H1 (cell line): Measurements from ENCODE around the gene TLX1. TPM values are rescaled to one million over a fixed set of nuclear protein-coding genes. Genes with fewer than 3 reads are reported as not detected.

Experiments
- CTCF ChIA-PET: fragments of 300-600 bp; sonication (Branson Sonifier 250); formaldehyde crosslinking; loops from one replicate; lab custom pipeline; 2021; ENCODE audit not compliant: partially characterized antibody; lab: Charles Lee
- POLR2A ChIA-PET: fragments of 300-600 bp; sonication (Branson Sonifier 250); formaldehyde crosslinking; loops from one replicate; lab custom pipeline; 2021; ENCODE audit warnings: inconsistent platforms; ENCODE audit not compliant: partially characterized antibody; lab: Charles Lee
- DNase-seq, 2 experiments: peaks; one replicate each; pipeline versions ENCODE4 v3.0.0 to v3.0.0-alpha.2; 2010 to 2022; ENCODE audit warnings: low spot score in 2 of 2, low read depth in 1 of 2, mixed read lengths in 1 of 2
- FAIRE-seq: peaks from 2 replicates; lab custom pipeline; 2011; peaks lifted over from hg19 to GRCh38; lab: Jason Lieb, UNC
- H2AFZ ChIP-seq: 2 replicates; pipeline ENCODE4 v1.8.1; 2012; ENCODE audit warnings: low read length, inconsistent platforms
- H2AK5ac ChIP-seq: 2 replicates; pipeline ENCODE4 v1.6.1; 2013; ENCODE audit warnings: low read depth, low read length
- H2BK120ac ChIP-seq: replicated peaks from 2 replicates; pipeline ENCODE3; 2013; ENCODE audit warnings: low read depth, low read length, inconsistent platforms
- H2BK12ac ChIP-seq: 2 replicates; pipeline ENCODE4 v1.6.1; 2013; ENCODE audit warnings: low read depth, low read length
- H2BK15ac ChIP-seq: 2 replicates; pipeline ENCODE4 v1.6.1; 2013; ENCODE audit warnings: low read length
- H2BK20ac ChIP-seq: 2 replicates; pipeline ENCODE4 v1.6.1; 2013; ENCODE audit warnings: low read length
- H2BK5ac ChIP-seq: 2 replicates; pipeline ENCODE4 v1.6.1; 2013; ENCODE audit warnings: low read depth, low read length
- H3K14ac ChIP-seq: 2 replicates; pipeline ENCODE4 v1.6.1; 2013; ENCODE audit warnings: inconsistent platforms; ENCODE audit not compliant: insufficient read length
- H3K18ac ChIP-seq: 2 replicates; pipeline ENCODE4 v1.6.1; 2013; ENCODE audit warnings: low read length; ENCODE audit errors: extremely low read depth
- H3K23ac ChIP-seq: 2 replicates; pipeline ENCODE4 v1.6.1; 2013; ENCODE audit warnings: inconsistent platforms; ENCODE audit not compliant: insufficient read length
- H3K23me2 ChIP-seq: 2 replicates; pipeline ENCODE4 v1.6.1; 2013; ENCODE audit warnings: low read depth, low read length
- H3K27ac ChIP-seq: 2 replicates; pipeline ENCODE4 v1.6.1; 2011; ENCODE audit warnings: low read depth, low read length, inconsistent platforms
- H3K27me3 ChIP-seq, 4 experiments: replicated peaks in 1 of 4; 1 replicate in 1 of 4; 2 replicates in 3 of 4; pipeline versions ENCODE4 v1.6.1 to v1.8.1; 2011 to 2013; ENCODE audit warnings: low read length in 3 of 4, mild to moderate bottlenecking in 3 of 4, inconsistent platforms in 2 of 4, mixed read lengths in 2 of 4, moderate library complexity in 1 of 4; ENCODE audit not compliant: control insufficient read depth in 3 of 4, insufficient read depth in 3 of 4; ENCODE audit errors: extremely low read depth in 1 of 4
- H3K36me3 ChIP-seq, 4 experiments: 2 replicates each; pipeline versions ENCODE4 v1.6.1 to v1.8.1; 2011 to 2013; ENCODE audit warnings: mild to moderate bottlenecking in 4 of 4, low read length in 3 of 4, moderate library complexity in 2 of 4, control low read depth in 1 of 4, inconsistent platforms in 1 of 4; ENCODE audit not compliant: insufficient read depth in 4 of 4, control insufficient read depth in 2 of 4
- H3K4ac ChIP-seq: replicated peaks from 2 replicates; pipeline ENCODE3; 2013; ENCODE audit warnings: low read length, low read depth, mixed read lengths, inconsistent platforms; ENCODE audit not compliant: insufficient read length
- H3K4me1 ChIP-seq, 4 experiments: replicated peaks in 1 of 4; 1 replicate in 1 of 4; 2 replicates in 3 of 4; pipeline versions ENCODE4 v1.6.1 to v1.8.1; 2011 to 2013; ENCODE audit warnings: low read length in 3 of 4, inconsistent platforms in 2 of 4, mixed read lengths in 1 of 4; ENCODE audit not compliant: insufficient read depth in 4 of 4, control insufficient read depth in 3 of 4
- H3K4me2 ChIP-seq, 2 experiments: 2 replicates each; pipeline versions ENCODE4 v1.6.1 to v1.8.1; 2011 to 2013; ENCODE audit warnings: low read depth in 2 of 2, low read length in 2 of 2, control low read depth in 1 of 2, inconsistent platforms in 1 of 2, mild to moderate bottlenecking in 1 of 2; ENCODE audit not compliant: insufficient read depth in 1 of 2
- H3K4me3 ChIP-seq, 4 experiments: fragments of 200-600, 300-600 bp in 1 of 4; sonication (generic), shearing (Covaris generic), sonication (Bioruptor Twin) in 1 of 4; 2 replicates each; pipeline versions ENCODE4 v1.5.1 to v1.8.1; 2011 to 2016; ENCODE audit warnings: low read length in 4 of 4, low read depth in 3 of 4, control low read depth in 2 of 4, inconsistent platforms in 2 of 4, mild to moderate bottlenecking in 2 of 4, mixed read lengths in 1 of 4, moderate library complexity in 1 of 4; ENCODE audit not compliant: insufficient read depth in 2 of 4; ENCODE audit errors: extremely low read depth in 1 of 4
- H3K56ac ChIP-seq: replicated peaks from 2 replicates; pipeline ENCODE3; 2013; ENCODE audit warnings: low read depth, mild to moderate bottlenecking, mixed read lengths, low read length, inconsistent platforms; ENCODE audit not compliant: insufficient read length
- H3K79me1 ChIP-seq: 2 replicates; pipeline ENCODE4 v1.6.1; 2013; ENCODE audit warnings: low read depth, low read length, control low read depth
- H3K79me2 ChIP-seq, 2 experiments: 2 replicates each; pipeline versions ENCODE4 v1.6.1 to v1.8.1; 2012 to 2013; ENCODE audit warnings: low read length in 2 of 2, mild to moderate bottlenecking in 2 of 2, inconsistent platforms in 1 of 2; ENCODE audit not compliant: insufficient read depth in 2 of 2, control insufficient read depth in 1 of 2
- H3K9ac ChIP-seq, 4 experiments: replicated peaks in 1 of 4; 1 replicate in 1 of 4; 2 replicates in 3 of 4; pipeline versions ENCODE4 v1.6.1 to v1.8.1; 2011 to 2013; ENCODE audit warnings: low read depth in 3 of 4, low read length in 3 of 4, control low read depth in 2 of 4, mild to moderate bottlenecking in 2 of 4, moderate library complexity in 2 of 4, inconsistent platforms in 1 of 4; ENCODE audit errors: extremely low read depth in 1 of 4
- H3K9me3 ChIP-seq, 2 experiments: 2 replicates each; pipeline versions ENCODE4 v1.6.1 to v1.8.1; 2012 to 2013; ENCODE audit warnings: mild to moderate bottlenecking in 2 of 2, moderate library complexity in 2 of 2, control low read depth in 1 of 2, inconsistent platforms in 1 of 2, low read depth in 1 of 2, low read length in 1 of 2, mixed read lengths in 1 of 2; ENCODE audit not compliant: insufficient read depth in 2 of 2
- H4K20me1 ChIP-seq, 2 experiments: replicated peaks in 1 of 2; 2 replicates each; pipeline versions ENCODE3 to v1.8.1; 2011 to 2013; ENCODE audit warnings: inconsistent platforms in 2 of 2, low read length in 2 of 2, mild to moderate bottlenecking in 1 of 2; ENCODE audit not compliant: insufficient read depth in 2 of 2, control insufficient read depth in 1 of 2
- H4K5ac ChIP-seq: 2 replicates; pipeline ENCODE4 v1.6.1; 2013; ENCODE audit warnings: low read length, low read depth, mixed read lengths, inconsistent platforms; ENCODE audit not compliant: insufficient read length
- H4K8ac ChIP-seq: 2 replicates; pipeline ENCODE4 v1.8.0; 2013; ENCODE audit warnings: mild to moderate bottlenecking, moderate library complexity, low read length, inconsistent platforms; ENCODE audit not compliant: insufficient read depth; ENCODE audit errors: extremely low read depth
- H4K91ac ChIP-seq: replicated peaks from 2 replicates; pipeline ENCODE3; 2013; ENCODE audit warnings: low read length, mixed read lengths, inconsistent platforms; ENCODE audit not compliant: insufficient read length
- GTF2F1 ChIP-seq: IDR thresholded peaks from 2 replicates; pipeline ENCODE4 v1.6.1; 2012; ENCODE audit warnings: low read depth, low read length, improper control_type of control experiment, borderline replicate concordance
- SUZ12 ChIP-seq: fragments of 200-600 bp; sonication (generic); IDR thresholded peaks from 2 replicates; pipeline ENCODE4 v1.6.1; 2012; ENCODE audit warnings: mild to moderate bottlenecking, inconsistent platforms, low read length, moderate library complexity, mixed read lengths
- WGBS, 2 experiments: shearing (Covaris generic) in 1 of 2; methylation state at CpG; one replicate each; pipeline versions ENCODE4 v1.1.6 to v1.1.7; 2013 to 2015; ENCODE audit warnings: low lambda C conversion rate in 2 of 2, mixed read lengths in 2 of 2, inconsistent platforms in 1 of 2, low coverage in 1 of 2, missing lambda C conversion rate in 1 of 2; ENCODE audit not compliant: insufficient replicate concordance in 2 of 2, insufficient coverage in 1 of 2, insufficient read length in 1 of 2; ENCODE audit errors: extremely low coverage in 1 of 2, missing lambda C conversion rate in 1 of 2; 5-methylcytosine and 5-hydroxymethylcytosine counted together
- polyA plus RNA-seq, 7 experiments: library from polyadenylated mRNA; depleted of rRNA in 3 of 7; stranded (reverse) in 5 of 7; unstranded in 2 of 7; fragments of >200 nt in 5 of 7; fragments of 200-250 nt in 2 of 7; gene quantifications; 1 replicate in 5 of 7; 2 replicates in 1 of 7; 4 replicates in 1 of 7; pipeline versions ENCODE4 v1.2.1 to v1.2.3, GENCODE V29; 2011 to 2013; ENCODE audit warnings: missing spikeins in 2 of 7, mixed read lengths in 2 of 7
- total RNA-seq: library from RNA; stranded (reverse); fragmentation: NEBNext Ultra II Directional; extraction: Animal tissue kit (Norgen Biotek cat#: 25700); gene quantifications from 2 replicates; pipeline ENCODE4 v1.2.1, GENCODE V29; 2021
- TF ChIP-seq, protein P1 (sequence below): IDR thresholded peaks from 2 replicates; pipeline ENCODE4 v1.6.1; 2012; ENCODE audit warnings: low read length, inconsistent platforms

TLX1 gene
- total and polyA plus RNA-seq, 2 of the 8 experiments (the other 6 are each of a cell fraction or from before 2014, with no cell fraction given): not detected

DNA sequence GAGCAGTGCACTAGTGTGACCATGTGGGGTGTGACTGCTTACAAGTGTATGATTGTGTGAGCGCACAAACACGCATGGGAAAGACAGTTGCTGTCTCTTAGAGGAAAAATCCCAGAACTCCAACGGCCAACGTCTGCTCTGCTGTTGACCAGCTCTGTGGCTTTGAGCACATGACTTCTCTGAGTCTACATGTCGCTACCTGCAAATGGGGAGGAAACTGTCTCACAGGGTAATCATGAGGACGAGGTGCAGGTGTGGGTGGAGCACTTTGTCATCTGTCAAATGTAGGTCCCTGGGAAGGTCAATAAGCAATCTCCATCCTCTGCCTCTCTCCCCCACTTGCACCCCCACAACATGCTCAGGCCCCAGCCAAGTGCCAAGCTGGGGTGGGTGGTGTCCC, 31.2 kb upstream of the TLX1 start:
- FAIRE-seq (no peak), DNase-seq (no peak)
- Histone ChIP-seq H2BK5ac (no peak overlapping the region), H3K27ac (no peak overlapping the region), H3K4me1 (peaks cover 2 to 3% (median 3%) of the 10 kb centered on the region in 4 experiments; a peak in 5 of 7 replicates), H4K91ac (no peak overlapping the region), H4K8ac (no peak overlapping the region), H3K79me1 (no peaks in the 10 kb centered on the region), H3K9ac (no peak overlapping the region), H2BK15ac (no peak overlapping the region), H3K79me2 (no peaks in the 10 kb centered on the region), H2BK120ac (no peak overlapping the region), H4K20me1 (no peaks in the 10 kb centered on the region), H3K56ac (no peak overlapping the region), H2BK12ac (no peak overlapping the region), H3K4me3 (no peak overlapping the region), H2AFZ (no peak overlapping the region), H3K23me2 (no peaks in the 10 kb centered on the region), H3K18ac (no peak overlapping the region), H3K4me2 (no peak overlapping the region), H4K5ac (no peak overlapping the region), H2AK5ac (no peak overlapping the region), H3K27me3 (peaks cover 0 to 29% (median 12%) of the 10 kb centered on the region in 4 experiments; a peak in 5 of 7 replicates), H3K23ac (no peak overlapping the region), H3K14ac (no peak overlapping the region), H2BK20ac (no peak overlapping the region), H3K36me3 (no peaks in the 10 kb centered on the region)
- CTCF ChIA-PET: interaction anchor here (1.5 to 59.5 kb wide), 7 partner anchors 9 to 86 kb away, joined by 4 to 2176 read pairs (median 128); partner anchors contain the start of genes KAZALD1, PDZD7 and SFXN3
- 81% methylated on average over 6 of the region's 6 CpGs; no CpG with 5 or more reads in 1 of the 2 experiments for WGBS, 2 experiments
- POLR2A ChIA-PET: no interaction called here
- no peak for TF ChIP-seq SUZ12
- TF ChIP-seq, protein P1, sequence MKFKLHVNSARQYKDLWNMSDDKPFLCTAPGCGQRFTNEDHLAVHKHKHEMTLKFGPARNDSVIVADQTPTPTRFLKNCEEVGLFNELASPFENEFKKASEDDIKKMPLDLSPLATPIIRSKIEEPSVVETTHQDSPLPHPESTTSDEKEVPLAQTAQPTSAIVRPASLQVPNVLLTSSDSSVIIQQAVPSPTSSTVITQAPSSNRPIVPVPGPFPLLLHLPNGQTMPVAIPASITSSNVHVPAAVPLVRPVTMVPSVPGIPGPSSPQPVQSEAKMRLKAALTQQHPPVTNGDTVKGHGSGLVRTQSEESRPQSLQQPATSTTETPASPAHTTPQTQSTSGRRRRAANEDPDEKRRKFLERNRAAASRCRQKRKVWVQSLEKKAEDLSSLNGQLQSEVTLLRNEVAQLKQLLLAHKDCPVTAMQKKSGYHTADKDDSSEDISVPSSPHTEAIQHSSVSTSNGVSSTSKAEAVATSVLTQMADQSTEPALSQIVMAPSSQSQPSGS: no peak
- TF ChIP-seq GTF2F1: no peak
- TF ChIP-seq, all 59 proteins: peak for 0
- H3K9me3 ChIP-seq: no peaks in the 10 kb centered on the region
- H3K4ac ChIP-seq: no peak overlapping the region
